ENCODE data around the gene NUBPL.

NUBPL gene

DNA sequence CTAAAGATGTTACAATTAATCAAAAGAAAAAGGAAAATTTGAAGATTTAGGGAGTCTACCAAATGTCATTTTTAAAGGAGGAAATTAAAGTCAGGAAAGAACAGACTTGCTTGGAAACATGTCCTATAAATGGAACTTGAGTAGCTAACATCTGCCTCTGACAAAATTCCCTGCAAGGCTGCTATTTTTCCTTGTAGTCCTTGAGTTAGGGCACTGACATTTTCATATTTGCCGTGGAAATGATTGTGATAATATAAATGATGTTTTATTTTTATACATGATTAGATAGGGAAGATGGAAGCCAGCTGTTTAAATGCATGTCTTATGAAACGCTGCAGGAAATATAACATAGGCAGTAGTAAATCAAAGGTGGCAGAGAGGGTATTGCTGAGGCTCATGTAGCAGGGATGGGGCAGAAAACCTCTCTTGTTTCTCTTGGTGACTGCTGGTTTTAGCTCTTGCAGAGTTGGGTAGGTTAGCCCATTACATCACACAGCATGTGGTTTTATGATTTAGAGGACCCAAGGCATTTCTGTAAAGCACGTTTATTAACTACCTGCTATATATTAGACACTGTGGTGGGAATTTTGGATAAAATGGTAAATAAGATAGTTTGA lies 21.7 kb downstream of the NUBPL start:
- no peak for DNase-seq (ENCODE audit: low read depth in 2 of 2)
- TF ChIP-seq, protein P1, sequence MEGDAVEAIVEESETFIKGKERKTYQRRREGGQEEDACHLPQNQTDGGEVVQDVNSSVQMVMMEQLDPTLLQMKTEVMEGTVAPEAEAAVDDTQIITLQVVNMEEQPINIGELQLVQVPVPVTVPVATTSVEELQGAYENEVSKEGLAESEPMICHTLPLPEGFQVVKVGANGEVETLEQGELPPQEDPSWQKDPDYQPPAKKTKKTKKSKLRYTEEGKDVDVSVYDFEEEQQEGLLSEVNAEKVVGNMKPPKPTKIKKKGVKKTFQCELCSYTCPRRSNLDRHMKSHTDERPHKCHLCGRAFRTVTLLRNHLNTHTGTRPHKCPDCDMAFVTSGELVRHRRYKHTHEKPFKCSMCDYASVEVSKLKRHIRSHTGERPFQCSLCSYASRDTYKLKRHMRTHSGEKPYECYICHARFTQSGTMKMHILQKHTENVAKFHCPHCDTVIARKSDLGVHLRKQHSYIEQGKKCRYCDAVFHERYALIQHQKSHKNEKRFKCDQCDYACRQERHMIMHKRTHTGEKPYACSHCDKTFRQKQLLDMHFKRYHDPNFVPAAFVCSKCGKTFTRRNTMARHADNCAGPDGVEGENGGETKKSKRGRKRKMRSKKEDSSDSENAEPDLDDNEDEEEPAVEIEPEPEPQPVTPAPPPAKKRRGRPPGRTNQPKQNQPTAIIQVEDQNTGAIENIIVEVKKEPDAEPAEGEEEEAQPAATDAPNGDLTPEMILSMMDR (IDR thresholded peaks at IDR 0.05; ENCODE audit: low read depth, low read length), result no peak
- no peak overlapping the region for H3K4me3 ChIP-seq (replicated peaks in 1 of 2; ENCODE audit: low read depth in 2 of 2, low read length in 2 of 2)

DNA sequence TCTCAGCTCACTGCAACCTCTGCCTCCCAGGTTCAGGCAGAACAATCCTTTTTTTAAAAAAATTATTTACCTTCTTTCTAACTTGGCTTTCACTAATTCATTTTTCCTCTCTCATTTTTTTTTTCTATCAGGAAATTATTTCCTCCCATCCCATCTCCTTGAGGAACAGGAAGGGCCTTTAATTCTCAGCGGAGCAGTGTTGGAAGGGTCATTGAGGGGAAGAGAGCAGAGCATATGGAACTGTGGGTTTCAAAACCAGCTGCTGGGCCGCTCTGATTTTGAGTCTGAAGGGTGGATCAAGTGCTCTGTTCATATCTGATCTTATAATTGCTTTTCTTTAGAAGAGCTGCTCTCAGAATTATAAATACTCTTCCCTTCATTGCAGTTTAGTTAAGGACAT lies 29.0 kb downstream of the NUBPL start:
- H3K4me3 ChIP-seq (replicated peaks in 1 of 2; ENCODE audit: low read depth in 2 of 2, low read length in 2 of 2), result no peak overlapping the region
- no peak for DNase-seq (ENCODE audit: low read depth in 2 of 2)
- TF ChIP-seq, protein P1 (IDR thresholded peaks at IDR 0.05; ENCODE audit: low read depth, low read length), result no peak

DNA sequence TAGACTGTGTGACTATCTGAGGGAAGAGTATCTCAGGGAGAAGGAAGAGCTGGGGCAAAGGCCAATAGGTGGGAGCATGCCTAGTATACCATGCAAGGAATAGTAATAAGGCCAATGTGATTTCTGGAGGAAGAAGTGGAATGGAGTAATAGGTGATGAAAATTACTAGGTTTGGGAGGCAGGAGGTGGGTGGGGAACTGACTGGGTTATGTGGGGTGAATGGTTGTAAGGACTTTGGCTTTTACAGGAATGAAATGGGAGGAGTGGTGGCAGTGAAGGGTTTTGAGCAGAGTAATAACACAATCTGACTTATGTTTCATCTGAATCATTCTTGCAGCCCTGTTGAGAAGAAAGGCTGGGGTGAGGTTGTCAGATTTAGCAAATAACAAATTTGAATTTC lies 30.9 kb downstream of the NUBPL start:
- TF ChIP-seq, protein P1 (IDR thresholded peaks at IDR 0.05; ENCODE audit: low read depth, low read length), result no peak
- H3K4me3 ChIP-seq (replicated peaks in 1 of 2; ENCODE audit: low read depth in 2 of 2, low read length in 2 of 2), result no peak overlapping the region
- no peak for DNase-seq (ENCODE audit: low read depth in 2 of 2)

DNA sequence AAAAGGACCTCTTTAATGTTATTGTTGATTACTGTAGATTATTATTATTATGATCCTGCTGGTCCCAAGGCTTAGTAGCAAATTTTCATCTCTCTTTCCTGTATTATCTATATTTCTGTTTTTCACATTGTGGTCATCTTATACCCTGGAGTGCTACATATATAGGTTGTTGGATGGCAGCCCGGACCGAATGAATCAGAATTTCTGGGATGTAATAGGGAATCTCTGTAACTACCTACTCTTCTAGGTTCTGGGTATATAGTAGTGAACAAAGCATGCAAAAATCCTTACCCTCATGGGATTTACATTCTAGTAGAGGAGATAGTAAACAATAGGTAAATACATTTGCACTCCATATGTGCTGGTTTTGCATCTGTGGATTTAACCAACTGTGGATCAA lies 31.4 kb downstream of the NUBPL start:
- peak; percentile 31 to 48 for DNase-seq (ENCODE audit: low read depth in 2 of 2)
- H3K4me3 ChIP-seq (replicated peaks in 1 of 2; ENCODE audit: low read depth in 2 of 2, low read length in 2 of 2), result no peak overlapping the region
- TF ChIP-seq, protein P1 (IDR thresholded peaks at IDR 0.05; ENCODE audit: low read depth, low read length), result no peak

DNA sequence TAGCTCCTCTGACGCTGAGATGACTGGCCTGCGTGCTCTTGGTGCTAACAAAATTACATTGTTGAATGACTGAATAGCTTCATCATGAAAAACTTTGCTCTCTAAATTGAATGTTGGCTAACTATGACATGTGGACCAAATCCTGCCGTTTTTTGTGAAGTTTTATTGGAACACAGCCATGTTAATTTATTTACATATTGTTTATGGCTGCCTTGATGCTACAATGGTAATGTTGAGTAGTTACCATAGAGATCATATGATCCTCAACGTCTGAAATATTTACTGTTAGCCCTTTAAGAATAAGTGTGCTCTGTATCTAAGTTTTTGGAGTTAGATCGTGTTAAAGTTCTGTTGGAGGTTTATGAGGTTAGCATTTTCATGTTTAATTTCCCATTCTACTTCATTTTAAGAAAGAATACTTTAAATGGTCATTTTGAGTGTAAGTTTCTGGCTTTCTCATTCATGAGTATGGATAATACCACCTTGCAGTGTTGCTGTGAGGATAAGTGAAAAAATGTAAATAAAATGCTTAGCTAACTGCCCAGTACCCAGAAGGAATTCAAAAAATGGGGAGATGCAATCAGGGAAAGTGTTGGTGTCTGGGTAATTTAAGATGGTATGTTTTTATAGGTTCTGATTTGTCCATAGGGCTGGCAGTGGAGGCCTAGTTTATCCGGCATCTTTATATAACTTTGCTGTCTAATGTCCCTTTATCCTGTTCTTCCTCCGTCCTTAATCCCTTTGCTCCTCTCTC lies 35.3 kb downstream of the NUBPL start:
- H3K4me3 ChIP-seq (replicated peaks in 1 of 2; ENCODE audit: low read depth in 2 of 2, low read length in 2 of 2), result no peak overlapping the region
- no peak for DNase-seq (ENCODE audit: low read depth in 2 of 2)
- TF ChIP-seq, protein P1 (IDR thresholded peaks at IDR 0.05; ENCODE audit: low read depth, low read length), result no peak

DNA sequence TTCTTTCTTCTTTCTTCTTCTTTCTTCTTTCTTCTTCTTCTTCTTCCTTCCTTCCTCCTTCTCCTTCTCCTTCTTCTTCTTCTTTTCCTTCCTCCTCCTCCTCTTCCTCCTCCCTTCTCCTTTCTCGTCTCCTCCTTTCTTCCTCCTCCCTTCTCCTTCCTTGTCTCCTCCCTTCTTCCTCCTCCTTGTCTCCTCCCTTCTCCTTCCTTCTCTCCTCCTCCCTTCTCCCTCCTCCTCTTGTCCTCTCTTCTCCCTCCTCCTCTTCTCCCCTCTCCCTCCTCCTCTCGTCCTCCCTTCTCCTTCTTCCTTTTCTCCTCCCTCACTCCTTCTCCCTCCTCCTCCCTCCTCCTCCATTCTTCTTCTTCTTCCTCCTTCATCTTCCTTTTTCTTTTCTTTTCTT lies 44.5 kb downstream of the NUBPL start:
- no peak for DNase-seq (ENCODE audit: low read depth in 2 of 2)
- TF ChIP-seq, protein P1 (IDR thresholded peaks at IDR 0.05; ENCODE audit: low read depth, low read length), result no peak

More for the DNA sequence above, 44.5 kb downstream of the NUBPL start:
- H3K4me3 ChIP-seq (replicated peaks in 1 of 2; ENCODE audit: low read depth in 2 of 2, low read length in 2 of 2), result no peak overlapping the region
